ENCODE results near the gene ZNF667. TPM values are rescaled to one million over a fixed set of nuclear protein-coding genes. Genes with fewer than 3 reads are reported as not detected.

ZNF667 gene
- 2.7 TPM for polyA plus RNA-seq (2013, experiment 1 of 2; ENCODE audit: insufficient read length)
- polyA plus RNA-seq (2013, experiment 2 of 2; ENCODE audit: insufficient read length), result 5.0 TPM

GRCh38 chr19:56476651-56477428 lies at the start of gene ZNF667:
ZNF667 (minus strand) TSS chr19:56477345; CDS start chr19:56462370, 14,975 bp downstream.
- DNase-seq, result peak; percentile 75

DNA sequence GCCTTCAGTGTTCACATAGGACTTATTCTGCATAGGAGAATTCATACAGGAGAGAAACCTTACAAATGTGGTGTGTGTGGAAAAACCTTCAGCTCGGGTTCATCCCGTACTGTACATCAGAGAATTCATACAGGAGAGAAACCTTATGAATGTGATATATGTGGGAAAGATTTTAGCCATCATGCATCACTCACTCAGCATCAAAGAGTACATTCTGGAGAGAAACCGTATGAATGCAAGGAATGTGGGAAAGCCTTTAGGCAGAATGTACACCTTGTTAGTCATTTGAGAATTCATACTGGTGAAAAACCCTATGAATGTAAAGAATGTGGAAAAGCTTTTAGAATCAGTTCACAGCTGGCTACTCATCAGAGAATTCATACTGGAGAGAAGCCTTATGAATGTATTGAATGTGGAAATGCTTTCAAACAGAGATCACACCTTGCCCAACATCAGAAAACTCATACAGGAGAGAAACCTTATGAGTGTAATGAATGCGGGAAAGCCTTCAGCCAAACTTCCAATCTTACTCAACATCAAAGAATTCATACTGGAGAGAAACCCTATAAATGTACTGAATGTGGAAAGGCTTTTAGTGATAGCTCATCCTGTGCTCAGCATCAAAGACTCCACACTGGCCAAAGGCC lies 48.2 kb upstream of the ZNF667 start:
- no peak for DNase-seq

DNA sequence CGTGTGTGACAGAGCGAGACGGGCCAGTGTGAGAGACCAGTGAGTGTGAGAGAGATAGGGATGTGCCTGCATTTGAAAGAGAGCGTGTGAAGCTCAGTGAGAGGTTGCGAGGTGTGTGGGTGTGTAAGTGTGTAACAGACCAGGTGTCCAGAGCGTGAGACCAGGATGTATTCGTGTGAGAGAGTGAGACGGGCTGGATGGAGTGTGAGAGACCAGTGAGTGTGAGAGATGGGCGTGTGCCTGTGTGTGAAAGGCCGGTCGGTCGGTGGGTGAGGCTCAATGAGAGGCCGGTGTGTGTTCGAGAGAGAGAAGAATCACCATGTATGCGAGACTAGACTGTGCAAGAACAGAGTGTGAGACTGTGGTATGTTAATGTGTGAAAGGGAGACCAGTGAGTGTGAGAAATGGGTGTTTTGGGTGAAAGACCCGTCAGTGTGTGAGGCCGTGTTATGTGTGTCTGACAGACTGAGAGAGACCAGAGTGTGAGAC lies 31.2 kb upstream of the ZNF667 start:
- DNase-seq, result no peak

DNA sequence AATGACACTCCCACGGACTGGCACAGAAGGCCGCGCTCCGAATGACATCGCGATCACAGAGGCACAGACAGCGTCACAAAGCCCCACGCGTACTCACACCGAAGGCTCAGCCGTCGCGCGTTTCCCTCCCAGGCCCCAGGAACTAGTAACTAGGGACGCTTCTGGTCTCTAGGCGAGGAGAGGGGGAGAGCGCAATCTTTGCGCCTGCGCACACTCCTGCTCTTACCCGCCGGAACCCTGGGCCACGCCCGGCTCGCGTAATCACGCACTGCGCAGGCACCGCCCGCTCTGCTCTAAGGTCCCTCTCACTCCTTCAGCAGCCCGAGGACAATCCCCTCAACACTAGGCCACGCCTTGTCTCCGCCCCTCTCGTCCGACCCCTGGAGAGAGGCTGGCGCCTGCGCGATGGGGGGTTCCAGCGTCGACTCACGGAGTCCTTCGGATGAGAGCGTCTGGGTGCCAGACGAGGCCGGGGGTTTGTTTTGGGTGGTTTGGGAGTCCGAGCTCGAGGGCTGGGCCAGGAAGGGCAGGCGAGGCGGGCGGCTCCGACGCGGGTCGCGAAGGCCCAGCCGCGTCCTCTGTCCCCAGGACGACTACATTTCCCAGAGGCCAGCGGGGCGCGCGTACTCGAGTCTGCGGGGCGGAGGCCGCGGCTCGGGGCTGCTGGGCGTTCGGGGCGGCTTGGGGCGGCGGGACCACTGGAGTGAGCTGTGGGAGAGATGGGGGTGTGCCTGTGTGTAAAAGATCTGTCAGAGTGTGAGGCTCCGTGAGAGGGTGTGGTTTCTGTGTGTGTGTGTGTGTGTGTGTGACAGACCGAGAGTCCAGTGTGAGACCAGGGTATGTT lies 30.5 kb upstream of the ZNF667 start, which contains the start of gene ZNF471:
TSS of gene ZNF471 (plus strand) at position 410 of the 844 bp plus-strand sequence. CDS start 3,717 bp downstream, outside the sequence.
- peak; percentile 98 for DNase-seq

DNA sequence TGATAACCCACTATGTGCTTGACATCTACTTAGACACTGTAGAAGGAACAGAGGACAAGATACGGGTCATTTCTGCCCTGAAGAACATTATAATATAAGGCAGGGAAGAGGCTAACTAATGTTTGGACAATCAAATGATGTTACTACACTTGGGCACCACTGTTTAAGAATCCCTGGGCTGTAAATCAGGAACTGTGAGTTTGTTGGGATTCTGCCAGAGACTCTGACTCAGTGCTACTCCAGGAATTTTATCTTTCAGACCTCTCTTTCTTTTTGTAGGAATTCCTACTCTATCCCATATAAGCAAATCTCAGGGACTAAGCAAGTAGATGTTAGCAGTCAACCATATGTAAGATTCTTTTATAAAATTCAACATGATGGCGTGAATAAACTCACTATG lies 27.4 kb upstream of the ZNF667 start:
- DNase-seq, result peak; percentile 37

DNA sequence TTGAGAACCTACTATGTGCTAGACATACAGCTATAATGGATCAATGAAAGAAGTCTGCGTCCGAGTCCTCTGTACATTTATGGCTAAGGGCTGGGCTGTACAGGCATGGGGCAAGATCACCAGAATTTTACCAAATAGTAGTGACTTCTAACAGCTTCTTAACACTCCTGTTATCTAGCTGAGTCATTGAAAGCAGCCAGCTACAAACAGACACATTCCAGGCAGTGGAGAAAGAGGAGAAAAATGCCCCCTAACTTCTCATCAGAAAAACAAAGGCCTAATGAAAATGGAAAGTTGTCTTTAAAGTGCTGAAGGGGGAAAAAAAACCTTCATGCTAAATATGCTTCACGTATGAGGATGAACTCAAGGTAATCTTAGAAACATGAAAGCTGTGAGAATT lies 14.3 kb upstream of the ZNF667 start:
- no peak for DNase-seq

DNA sequence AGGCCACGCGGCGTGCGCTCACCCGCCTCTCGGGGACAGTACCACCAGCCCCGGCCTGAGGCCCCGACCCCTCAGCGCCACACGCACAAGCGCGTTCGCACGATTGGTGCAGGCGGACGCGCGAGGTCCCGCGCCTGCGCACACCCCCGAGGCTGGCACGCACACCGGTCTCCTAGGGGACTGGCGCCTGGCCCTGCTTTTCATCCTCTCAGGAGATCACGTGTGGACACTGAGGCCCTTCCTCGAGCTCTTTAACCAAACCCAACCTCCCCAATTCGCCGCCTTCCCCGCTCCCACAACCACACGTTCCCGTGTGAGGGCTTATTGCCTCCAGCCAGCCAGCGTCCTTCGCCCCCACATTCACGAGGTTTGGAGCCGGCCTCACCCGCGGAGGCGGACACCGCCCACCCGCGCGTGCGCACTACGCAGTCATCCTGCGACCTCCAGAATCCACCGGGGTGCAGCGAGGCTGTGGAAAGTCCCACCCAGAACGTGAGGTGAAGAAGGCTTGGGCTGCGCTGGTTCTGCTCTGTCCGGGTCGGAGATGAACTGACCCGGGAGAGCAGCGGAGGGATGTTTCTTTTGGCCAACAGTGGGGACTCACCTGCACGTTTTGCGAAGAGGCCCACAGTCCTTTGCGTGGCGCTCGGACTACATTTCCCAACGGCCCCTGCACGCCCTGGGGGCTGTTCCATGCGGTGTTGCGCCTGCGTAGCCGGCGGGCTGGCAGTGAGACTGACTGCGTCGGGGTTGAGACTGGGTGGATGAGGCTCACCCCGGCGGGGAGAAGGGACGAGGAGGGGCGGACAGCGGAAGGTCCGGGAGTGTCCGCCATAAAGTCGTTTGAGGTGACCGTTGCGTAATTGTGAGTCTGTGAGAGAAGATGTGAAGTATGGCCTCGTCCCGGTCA lies 539 bp upstream of the ZNF667 start:
- DNase-seq, result peak; percentile 94

- no peak for DNase-seq
Observed at GRCh38 chr19:56476093-56476492, 1.1 kb downstream of the ZNF667 start.

GRCh38 chr19:56474308-56474707 lies 2.8 kb downstream of the ZNF667 start:
- DNase-seq, result no peak

GRCh38 chr19:56441206-56441792 lies 35.8 kb downstream of the ZNF667 start:
- DNase-seq, result no peak

- no peak for DNase-seq
Observed at GRCh38 chr19:56423985-56424353, 53.2 kb downstream of the ZNF667 start.

DNA sequence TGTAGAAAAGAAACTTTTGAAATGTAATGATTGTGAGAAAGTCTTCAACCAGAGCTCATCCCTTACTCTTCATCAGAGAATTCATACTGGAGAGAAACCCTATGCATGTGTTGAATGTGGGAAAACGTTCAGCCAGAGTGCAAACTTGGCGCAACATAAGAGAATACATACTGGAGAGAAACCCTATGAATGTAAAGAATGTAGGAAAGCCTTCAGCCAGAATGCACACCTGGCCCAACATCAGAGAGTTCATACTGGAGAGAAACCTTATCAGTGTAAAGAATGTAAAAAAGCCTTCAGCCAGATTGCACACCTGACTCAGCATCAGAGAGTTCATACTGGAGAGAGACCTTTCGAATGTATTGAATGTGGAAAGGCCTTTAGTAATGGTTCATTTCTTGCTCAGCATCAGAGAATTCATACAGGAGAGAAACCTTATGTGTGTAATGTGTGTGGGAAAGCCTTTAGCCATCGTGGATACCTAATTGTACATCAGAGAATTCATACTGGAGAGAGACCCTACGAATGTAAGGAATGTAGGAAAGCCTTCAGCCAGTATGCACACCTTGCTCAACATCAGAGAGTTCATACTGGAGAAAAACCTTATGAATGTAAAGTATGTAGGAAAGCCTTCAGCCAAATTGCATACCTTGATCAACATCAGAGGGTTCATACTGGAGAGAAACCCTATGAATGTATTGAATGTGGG lies 53.7 kb downstream of the ZNF667 start:
- DNase-seq, result no peak

GRCh38 chr19:56405062-56405461 lies 72.1 kb downstream of the ZNF667 start:
- DNase-seq, result no peak

DNA sequence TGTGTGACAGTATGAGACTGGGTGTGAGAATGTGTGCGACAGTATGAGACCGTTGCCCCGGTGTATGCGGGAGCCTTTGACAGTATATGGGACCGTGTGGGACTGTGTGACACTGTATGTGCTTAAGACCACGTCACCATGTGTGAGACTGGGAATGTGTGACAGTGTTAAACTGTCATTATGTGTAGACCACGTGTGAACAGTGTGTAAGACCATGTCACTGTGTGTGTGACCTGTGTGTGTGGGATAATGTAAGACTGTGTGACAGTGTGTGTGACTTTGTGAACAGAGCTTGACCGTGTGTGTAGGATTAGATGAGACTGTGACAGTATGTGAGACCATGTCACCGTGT lies 72.5 kb downstream of the ZNF667 start:
- DNase-seq, result no peak

- DNase-seq, result peak; percentile 95
Observed at GRCh38 chr19:56403764-56404704, 73.1 kb downstream of the ZNF667 start, which contains the start of gene ZNF583. ZNF583 (plus strand) TSS chr19:56404332; CDS start chr19:56407115, 2,783 bp downstream.

DNA sequence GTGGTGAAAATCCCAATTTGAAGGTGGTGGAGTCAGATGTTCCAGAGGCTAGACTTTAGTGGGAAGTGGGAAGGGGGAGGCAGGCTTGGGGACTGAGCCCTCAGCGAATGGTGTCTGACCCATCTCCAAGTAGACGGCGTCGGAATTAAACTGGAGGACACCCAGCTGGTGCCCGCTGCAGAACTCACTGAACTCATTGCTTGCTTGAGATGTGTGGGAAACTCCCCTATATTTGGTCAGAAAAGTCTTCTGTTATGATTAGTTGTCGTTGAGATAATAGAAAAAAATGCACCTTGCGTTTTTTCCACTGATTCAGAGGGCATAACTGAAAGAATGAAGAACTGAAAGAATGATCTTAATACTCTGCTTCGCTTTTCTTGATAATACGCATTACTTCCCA lies 73.9 kb downstream of the ZNF667 start:
- no peak for DNase-seq

GRCh38 chr19:56400485-56400884 lies 76.7 kb downstream of the ZNF667 start:
- DNase-seq, result no peak

- DNase-seq, result no peak
Observed at GRCh38 chr19:56398809-56399208, 78.3 kb downstream of the ZNF667 start.
